ENCODE results near the gene BAZ1A. TPM values are rescaled to one million over a fixed set of nuclear protein-coding genes. Genes with fewer than 3 reads are reported as not detected.

BAZ1A gene
- total RNA-seq, 1 donor from 2014 or later, result 55.6 TPM

GRCh38 chr14:34723867-34724266, 151.3 kb downstream of the BAZ1A start:
- intact Hi-C loops (cut with micrococcal nuclease), result loop anchor here (1.0 kb wide), 1 partner anchor 52 kb away; no protein-coding TSS in a partner anchor

- intact Hi-C loops (cut with micrococcal nuclease), result loop anchor here (1.0 kb wide), 1 partner anchor 51 kb away; no protein-coding TSS in a partner anchor
Observed at GRCh38 chr14:34722723-34723545, 152.2 kb downstream of the BAZ1A start.

- intact Hi-C loops (cut with micrococcal nuclease), result no loop called here
Observed at GRCh38 chr14:34721129-34721528, 154.0 kb downstream of the BAZ1A start.

- intact Hi-C loops (cut with micrococcal nuclease), result no loop called here
Observed at GRCh38 chr14:34718750-34719304, 156.3 kb downstream of the BAZ1A start.

GRCh38 chr14:34715127-34715863, 159.9 kb downstream of the BAZ1A start:
- intact Hi-C loops (cut with micrococcal nuclease), result loop anchor here (2.0 kb wide), 1 partner anchor 84 kb away; the partner anchor contains the start of gene SNX6

- intact Hi-C loops (cut with micrococcal nuclease), result loop anchor here (2.0 to 5.0 kb wide), 2 partner anchors 84 to 408 kb away; partner anchors contain the start of genes PPP2R3C, PRORP and SNX6
Observed at GRCh38 chr14:34714320-34715126, 160.6 kb downstream of the BAZ1A start, which contains the start of gene CFL2. TSS of gene CFL2 (minus strand) at chr14:34714593. CDS start at chr14:34714540, 53 bp downstream.

GRCh38 chr14:34713681-34714319, 161.4 kb downstream of the BAZ1A start:
- intact Hi-C loops (cut with micrococcal nuclease), result loop anchor here (2.0 to 5.0 kb wide), 2 partner anchors 83 to 409 kb away; partner anchors contain the start of genes PPP2R3C, PRORP and SNX6

GRCh38 chr14:34713122-34713680, 162.0 kb downstream of the BAZ1A start:
- intact Hi-C loops (cut with micrococcal nuclease), result loop anchor here (5.0 kb wide), 1 partner anchor 409 kb away; the partner anchor contains the start of genes PPP2R3C and PRORP

GRCh38 chr14:34711796-34712712, 163.1 kb downstream of the BAZ1A start:
- intact Hi-C loops (cut with micrococcal nuclease), result loop anchor here (5.0 kb wide), 1 partner anchor 410 kb away; the partner anchor contains the start of genes PPP2R3C and PRORP

- intact Hi-C loops (cut with micrococcal nuclease), result loop anchor here (5.0 kb wide), 1 partner anchor 411 kb away; the partner anchor contains the start of genes PPP2R3C and PRORP
Observed at GRCh38 chr14:34711169-34711568, 164.0 kb downstream of the BAZ1A start.

GRCh38 chr14:34710744-34711143, 164.4 kb downstream of the BAZ1A start:
- intact Hi-C loops (cut with micrococcal nuclease), result loop anchor here (5.0 kb wide), 1 partner anchor 412 kb away; the partner anchor contains the start of genes PPP2R3C and PRORP

GRCh38 chr14:34710006-34710405, 165.2 kb downstream of the BAZ1A start:
- intact Hi-C loops (cut with micrococcal nuclease), result loop anchor here (5.0 kb wide), 1 partner anchor 412 kb away; the partner anchor contains the start of genes PPP2R3C and PRORP

- intact Hi-C loops (cut with micrococcal nuclease), result no loop called here
Observed at GRCh38 chr14:34707722-34708121, 167.4 kb downstream of the BAZ1A start.

Other genes with a start within 250 kb of the BAZ1A start
- 73.4 and 77.4 TPM in 2 replicates for gene SNX6, start 245.2 kb downstream of the BAZ1A start, total RNA-seq
- 4.0 and 5.7 TPM in 2 replicates for gene CFL2, start 160.8 kb downstream of the BAZ1A start, total RNA-seq
- 68.1 and 69.4 TPM in 2 replicates for gene SRP54, start 107.6 kb upstream of the BAZ1A start, total RNA-seq
- gene FAM177A1, start 170.9 kb upstream of the BAZ1A start, total RNA-seq, result 37.3 and 38.5 TPM in 2 replicates
- 46.0 and 46.4 TPM in 2 replicates for gene PPP2R3C, start 246.6 kb upstream of the BAZ1A start, total RNA-seq
- gene PRORP, start 247.2 kb upstream of the BAZ1A start, total RNA-seq, result 40.3 and 43.0 TPM in 2 replicates